ENCODE measurements around the gene RBM20. TPM values are rescaled to one million over a fixed set of nuclear protein-coding genes. Genes with fewer than 3 reads are reported as not detected.
A peak's percentile ranks its signal among the peaks of the same experiment; 100 is the strongest.

The RBM20 gene
- total RNA-seq, 2 donors from 2014 or later = 7.8 to 13.9 TPM

DNA sequence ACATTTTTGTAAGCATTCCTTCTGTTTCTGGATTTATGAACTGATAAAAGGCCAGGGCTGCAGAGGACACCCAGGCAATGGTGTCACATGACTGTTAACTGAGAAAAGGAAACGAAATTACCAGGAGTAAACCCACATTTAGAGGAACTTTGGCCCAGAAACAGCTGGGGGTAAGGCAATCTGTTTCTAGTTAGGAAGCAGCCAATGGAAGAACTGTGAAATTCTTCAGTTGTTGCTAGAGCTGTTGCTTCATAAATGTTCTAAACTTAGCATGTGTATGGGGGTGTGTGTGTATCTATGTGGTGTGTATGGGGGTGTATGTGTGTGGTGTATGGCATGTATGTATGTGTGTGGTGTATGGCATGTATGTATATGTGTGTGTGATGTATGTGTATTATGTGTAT is 215.8 kb downstream of the RBM20 start:
- H3K4me1 ChIP-seq (ENCODE audit: control insufficient read depth in 1 of 2, low read depth in 2 of 2) = peaks cover 19 to 45% of the 10 kb centered on the region in 2 donors
- ATAC-seq (ENCODE audit: insufficient number of reproducible peaks, low FRiP score, low read depth) (no peak), DNase-seq (ENCODE audit: low spot score) (no peak)
- H3K27ac ChIP-seq = peak overlapping the region in 1 of 2 donors; percentile 49
- TF ChIP-seq, protein P1, sequence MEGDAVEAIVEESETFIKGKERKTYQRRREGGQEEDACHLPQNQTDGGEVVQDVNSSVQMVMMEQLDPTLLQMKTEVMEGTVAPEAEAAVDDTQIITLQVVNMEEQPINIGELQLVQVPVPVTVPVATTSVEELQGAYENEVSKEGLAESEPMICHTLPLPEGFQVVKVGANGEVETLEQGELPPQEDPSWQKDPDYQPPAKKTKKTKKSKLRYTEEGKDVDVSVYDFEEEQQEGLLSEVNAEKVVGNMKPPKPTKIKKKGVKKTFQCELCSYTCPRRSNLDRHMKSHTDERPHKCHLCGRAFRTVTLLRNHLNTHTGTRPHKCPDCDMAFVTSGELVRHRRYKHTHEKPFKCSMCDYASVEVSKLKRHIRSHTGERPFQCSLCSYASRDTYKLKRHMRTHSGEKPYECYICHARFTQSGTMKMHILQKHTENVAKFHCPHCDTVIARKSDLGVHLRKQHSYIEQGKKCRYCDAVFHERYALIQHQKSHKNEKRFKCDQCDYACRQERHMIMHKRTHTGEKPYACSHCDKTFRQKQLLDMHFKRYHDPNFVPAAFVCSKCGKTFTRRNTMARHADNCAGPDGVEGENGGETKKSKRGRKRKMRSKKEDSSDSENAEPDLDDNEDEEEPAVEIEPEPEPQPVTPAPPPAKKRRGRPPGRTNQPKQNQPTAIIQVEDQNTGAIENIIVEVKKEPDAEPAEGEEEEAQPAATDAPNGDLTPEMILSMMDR (IDR thresholded peaks at IDR 0.05) = no peak
- H3K4me3 ChIP-seq = no peak overlapping the region
- no peaks in the 10 kb centered on the region for H3K9me3 ChIP-seq
- H3K36me3 ChIP-seq = no peaks in the 10 kb centered on the region
- no peaks in the 10 kb centered on the region for H3K27me3 ChIP-seq (replicated peaks; ENCODE audit: insufficient read depth)

DNA sequence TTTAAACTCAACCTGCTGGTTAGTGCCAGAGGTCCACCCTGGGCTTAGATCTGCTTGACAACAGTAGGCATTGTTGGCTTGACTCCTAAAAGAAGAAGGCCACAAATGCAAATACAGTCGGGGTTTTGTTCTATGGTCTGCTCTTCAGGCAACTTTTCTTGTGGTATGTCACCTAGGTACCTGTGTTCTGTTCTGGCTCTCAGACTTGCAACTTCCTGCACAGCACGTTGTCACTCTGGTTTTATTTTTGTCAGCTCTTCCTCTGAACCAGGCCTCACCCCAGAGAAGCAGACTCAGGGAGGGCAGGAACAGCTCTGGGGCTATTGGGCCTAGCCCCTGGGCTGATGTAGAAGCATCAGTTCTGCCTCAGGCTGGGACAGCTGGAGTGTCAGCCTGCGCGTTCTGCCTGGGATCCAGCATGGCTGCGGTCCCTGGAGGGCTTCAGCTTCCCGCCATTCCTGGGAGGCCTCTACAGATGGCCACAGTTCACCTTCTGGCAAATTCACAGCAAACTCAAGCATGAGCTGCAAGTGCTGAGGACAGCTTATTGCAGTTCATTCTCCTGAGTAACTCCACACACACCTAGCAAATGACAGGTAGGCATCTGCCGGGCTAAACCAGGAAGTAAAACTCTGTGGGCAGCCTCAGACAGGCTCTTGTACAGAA is 216.6 kb downstream of the RBM20 start:
- peaks cover 26 to 52% of the 10 kb centered on the region in 2 donors for H3K4me1 ChIP-seq (ENCODE audit: control insufficient read depth in 1 of 2, low read depth in 2 of 2)
- TF ChIP-seq, protein P1 (IDR thresholded peaks at IDR 0.05) = no peak
- DNase-seq (ENCODE audit: low spot score) = no peak
- H3K36me3 ChIP-seq = no peaks in the 10 kb centered on the region
- no peaks in the 10 kb centered on the region for H3K27me3 ChIP-seq (replicated peaks; ENCODE audit: insufficient read depth)
- H3K9me3 ChIP-seq = no peaks in the 10 kb centered on the region
- ATAC-seq (ENCODE audit: insufficient number of reproducible peaks, low FRiP score, low read depth) = no peak
- no peak overlapping the region for H3K4me3 ChIP-seq
- no peak overlapping the region for H3K27ac ChIP-seq

GRCh38 chr10:110861476-110861875 is 217.3 kb downstream of the RBM20 start:
- no peaks in the 10 kb centered on the region for H3K27me3 ChIP-seq (replicated peaks; ENCODE audit: insufficient read depth)
- H3K4me3 ChIP-seq = no peak overlapping the region
- H3K4me1 ChIP-seq (ENCODE audit: control insufficient read depth in 1 of 2, low read depth in 2 of 2) = peaks cover 32 to 60% of the 10 kb centered on the region in 2 donors
- TF ChIP-seq, protein P1 (IDR thresholded peaks at IDR 0.05) = no peak
- H3K9me3 ChIP-seq = no peaks in the 10 kb centered on the region
- ATAC-seq (ENCODE audit: insufficient number of reproducible peaks, low FRiP score, low read depth) (no peak), DNase-seq (ENCODE audit: low spot score) (no peak)
- H3K27ac ChIP-seq = no peak overlapping the region
- H3K36me3 ChIP-seq = no peaks in the 10 kb centered on the region

DNA sequence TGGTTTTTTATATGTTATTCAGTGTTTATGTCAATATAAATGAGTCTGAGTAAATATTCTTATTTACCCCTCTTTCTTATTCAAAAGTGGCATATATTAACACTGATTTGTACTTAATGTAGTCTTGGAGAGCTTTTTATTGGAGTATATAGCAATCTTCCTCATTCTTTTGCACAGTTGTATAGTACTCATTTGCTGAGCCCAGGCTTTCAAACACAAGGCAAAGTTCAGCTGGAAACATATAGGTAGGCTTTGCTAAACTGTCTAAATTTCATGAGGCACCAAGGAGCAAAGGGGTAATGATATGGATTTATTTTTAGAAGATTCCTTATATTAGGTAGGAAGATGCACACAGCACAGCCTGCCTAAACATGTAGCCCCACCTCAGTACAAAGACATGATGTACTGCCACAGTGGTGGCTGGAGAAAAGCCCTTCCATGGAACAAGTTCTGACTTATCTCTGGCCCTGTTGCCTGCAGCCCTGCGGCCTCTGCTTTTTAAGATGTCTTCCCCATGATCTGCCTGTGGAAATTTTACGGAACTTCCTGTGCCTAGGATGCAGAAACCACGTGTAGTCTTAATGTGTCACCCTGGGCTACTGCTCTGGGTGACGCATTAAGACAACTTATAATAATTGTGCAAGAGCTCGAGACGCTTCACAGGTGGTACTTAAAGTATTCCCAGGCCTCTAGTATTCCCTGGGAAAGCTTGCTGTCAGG is 218.0 kb downstream of the RBM20 start:
- DNase-seq (ENCODE audit: low spot score) (no peak), ATAC-seq (ENCODE audit: insufficient number of reproducible peaks, low FRiP score, low read depth) (no peak)
- H3K36me3 ChIP-seq = no peaks in the 10 kb centered on the region
- H3K4me3 ChIP-seq = no peak overlapping the region
- H3K9me3 ChIP-seq = no peaks in the 10 kb centered on the region
- H3K27me3 ChIP-seq (replicated peaks; ENCODE audit: insufficient read depth) = no peaks in the 10 kb centered on the region
- TF ChIP-seq, protein P1 (IDR thresholded peaks at IDR 0.05) = no peak
- no peak overlapping the region for H3K27ac ChIP-seq
- H3K4me1 ChIP-seq (ENCODE audit: control insufficient read depth in 1 of 2, low read depth in 2 of 2) = peaks cover 37 to 66% of the 10 kb centered on the region in 2 donors

DNA sequence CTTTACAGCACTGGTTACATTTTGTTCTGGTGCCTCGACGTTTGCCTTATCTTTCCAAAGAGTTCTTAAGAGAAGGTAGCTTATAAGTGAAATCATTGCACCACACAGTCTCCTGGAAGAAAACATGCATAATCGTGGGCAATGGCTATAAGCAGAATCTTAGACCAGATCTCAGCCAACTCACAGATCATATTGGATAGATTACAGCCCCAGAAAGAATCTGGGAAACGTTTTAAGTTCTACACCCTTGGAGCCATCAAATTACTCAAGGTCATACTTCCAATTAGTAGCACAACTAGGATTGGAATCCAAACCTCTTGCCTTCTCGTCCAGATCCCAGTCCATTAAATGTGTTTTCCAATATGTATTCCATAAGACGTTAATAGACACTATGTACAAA is 218.8 kb downstream of the RBM20 start:
- H3K4me3 ChIP-seq = no peak overlapping the region
- TF ChIP-seq, protein P1 (IDR thresholded peaks at IDR 0.05) = no peak
- DNase-seq (ENCODE audit: low spot score) = no peak
- no peaks in the 10 kb centered on the region for H3K9me3 ChIP-seq
- H3K27me3 ChIP-seq (replicated peaks; ENCODE audit: insufficient read depth) = no peaks in the 10 kb centered on the region
- no peak for ATAC-seq (ENCODE audit: insufficient number of reproducible peaks, low FRiP score, low read depth)
- H3K4me1 ChIP-seq (ENCODE audit: control insufficient read depth in 1 of 2, low read depth in 2 of 2) = peaks cover 39 to 66% of the 10 kb centered on the region in 2 donors
- no peaks in the 10 kb centered on the region for H3K36me3 ChIP-seq
- H3K27ac ChIP-seq = no peak overlapping the region
